Subcutaneous abdominal adipose tissue (tissue), 5 donors: Measurements from ENCODE around the gene ZFHX2.
A peak's percentile ranks its signal among the peaks of the same experiment; 100 is the strongest.

Experiments
- H3K27ac ChIP-seq: one replicate; pipeline ENCODE4 v1.7.0; 2013; ENCODE audit warnings: low read depth, mild to moderate bottlenecking, inconsistent platforms, low read length, moderate library complexity
- H3K27me3 ChIP-seq, 5 donors: one replicate each; pipeline ENCODE4 v1.7.0; 2013; ENCODE audit warnings: low read length in 5 of 5, inconsistent platforms in 1 of 5; ENCODE audit not compliant: control insufficient read depth in 5 of 5, insufficient read depth in 4 of 5
- H3K36me3 ChIP-seq, 5 donors: one replicate each; pipeline ENCODE4 v1.7.0; 2013; ENCODE audit warnings: low read length in 5 of 5; ENCODE audit not compliant: control insufficient read depth in 5 of 5, insufficient read depth in 5 of 5
- H3K4me1 ChIP-seq, 5 donors: one replicate each; pipeline ENCODE4 v1.7.0; 2013; ENCODE audit warnings: low read length in 5 of 5, mild to moderate bottlenecking in 3 of 5, moderate library complexity in 1 of 5; ENCODE audit not compliant: control insufficient read depth in 5 of 5, insufficient read depth in 5 of 5
- H3K4me3 ChIP-seq, 5 donors: one replicate each; pipeline ENCODE4 v1.7.0; 2013; ENCODE audit warnings: low read length in 5 of 5, low read depth in 1 of 5
- H3K9ac ChIP-seq, 5 donors: one replicate each; pipeline ENCODE4 v1.7.0; 2013; ENCODE audit warnings: low read length in 5 of 5, mild to moderate bottlenecking in 4 of 5, moderate library complexity in 3 of 5
- H3K9me3 ChIP-seq, 5 donors: one replicate each; pipeline ENCODE4 v1.7.0; 2013; ENCODE audit warnings: low read length in 5 of 5; ENCODE audit not compliant: control insufficient read depth in 5 of 5
- donor health status: healthy.
- donor health status: healthy.
- donor health status: healthy.
- donor health status: healthy.
- donor health status: healthy.

The ZFHX2 gene

GRCh38 chr14:23572836-23573235 is 21.3 kb upstream of the ZFHX2 start:
- Histone ChIP-seq H3K27me3 (peaks cover 24 to 59% (median 36%) of the 10 kb centered on the region in 5 donors), H3K27ac (no peak overlapping the region)

GRCh38 chr14:23572524-23572828 is 20.9 kb upstream of the ZFHX2 start:
- no peak overlapping the region for H3K4me3 ChIP-seq
- no peaks in the 10 kb centered on the region for H3K36me3 ChIP-seq
- no peak overlapping the region for H3K27ac ChIP-seq
- no peak overlapping the region for H3K9ac ChIP-seq
- peaks cover 24 to 55% (median 32%) of the 10 kb centered on the region in 5 donors for H3K27me3 ChIP-seq
- H3K9me3 ChIP-seq, result no peaks in the 10 kb centered on the region
- peaks cover 0 to 50% (median 18%) of the 10 kb centered on the region in 5 donors for H3K4me1 ChIP-seq

More at GRCh38 chr14:23572836-23573235, 21.3 kb upstream of the ZFHX2 start:
- H3K4me1 ChIP-seq, result peaks cover 0 to 47% (median 15%) of the 10 kb centered on the region in 5 donors
- no peak overlapping the region for H3K9ac ChIP-seq
- no peak overlapping the region for H3K4me3 ChIP-seq
- H3K9me3 ChIP-seq, result no peaks in the 10 kb centered on the region
- H3K36me3 ChIP-seq, result no peaks in the 10 kb centered on the region

- H3K36me3 ChIP-seq, result no peaks in the 10 kb centered on the region
- no peak overlapping the region for H3K9ac ChIP-seq
- no peaks in the 10 kb centered on the region for H3K9me3 ChIP-seq
- H3K4me3 ChIP-seq, result no peak overlapping the region
- peaks cover 20 to 50% (median 29%) of the 10 kb centered on the region in 5 donors for H3K27me3 ChIP-seq
- no peak overlapping the region for H3K27ac ChIP-seq
- peaks cover 0 to 50% (median 20%) of the 10 kb centered on the region in 5 donors for H3K4me1 ChIP-seq
Observed at GRCh38 chr14:23571701-23572523, 20.3 kb upstream of the ZFHX2 start.

- peaks cover 0 to 46% (median 20%) of the 10 kb centered on the region in 5 donors for H3K4me1 ChIP-seq
- no peaks in the 10 kb centered on the region for H3K9me3 ChIP-seq
- no peak overlapping the region for H3K27ac ChIP-seq
- H3K27me3 ChIP-seq, result peaks cover 12 to 40% (median 20%) of the 10 kb centered on the region in 5 donors
- peak overlapping the region in 1 of 5 donors; percentile 10 for H3K9ac ChIP-seq
- peaks cover 0 to 2% (median 0%) of the 10 kb centered on the region in 5 donors for H3K36me3 ChIP-seq
- no peak overlapping the region for H3K4me3 ChIP-seq
Observed at GRCh38 chr14:23570806-23571483, 19.4 kb upstream of the ZFHX2 start.

GRCh38 chr14:23569443-23570151 is 18.0 kb upstream of the ZFHX2 start:
- Histone ChIP-seq H3K4me1 (peaks cover 0 to 46% (median 20%) of the 10 kb centered on the region in 5 donors), H3K27me3 (peaks cover 0 to 29% (median 10%) of the 10 kb centered on the region in 5 donors), H3K9ac (no peak overlapping the region), H3K9me3 (no peaks in the 10 kb centered on the region), H3K27ac (no peak overlapping the region), H3K36me3 (peaks cover 0 to 14% (median 0%) of the 10 kb centered on the region in 5 donors), H3K4me3 (no peak overlapping the region)

GRCh38 chr14:23568600-23569331 is 17.2 kb upstream of the ZFHX2 start:
- Histone ChIP-seq H3K36me3 (peaks cover 0 to 20% (median 3%) of the 10 kb centered on the region in 5 donors), H3K9me3 (no peaks in the 10 kb centered on the region), H3K9ac (no peak overlapping the region), H3K27me3 (peaks cover 0 to 29% (median 10%) of the 10 kb centered on the region in 5 donors), H3K4me1 (peaks cover 0 to 46% (median 20%) of the 10 kb centered on the region in 5 donors), H3K27ac (no peak overlapping the region), H3K4me3 (no peak overlapping the region)

- H3K4me3 ChIP-seq, result peak overlapping the region in 2 of 5 donors; percentile 74 to 86
- H3K27ac ChIP-seq, result no peak overlapping the region
- H3K27me3 ChIP-seq, result peaks cover 0 to 25% (median 10%) of the 10 kb centered on the region in 5 donors
- H3K36me3 ChIP-seq, result peaks cover 0 to 22% (median 4%) of the 10 kb centered on the region in 5 donors
- H3K9me3 ChIP-seq, result no peaks in the 10 kb centered on the region
- peaks cover 0 to 44% (median 20%) of the 10 kb centered on the region in 5 donors for H3K4me1 ChIP-seq
- peak overlapping the region in 4 of 5 donors; percentile 78 to 85 (median 82) for H3K9ac ChIP-seq
Observed at GRCh38 chr14:23568021-23568599, 16.5 kb upstream of the ZFHX2 start.

- peak within 1 kb of the TSS; percentile 61 to 86 (median 75) for H3K4me3 ChIP-seq
- H3K9ac ChIP-seq, result peak within 1 kb of the TSS; percentile 63 to 85 (median 80)
- H3K36me3 ChIP-seq, result peaks cover 0 to 22% (median 4%) of the 10 kb centered on the region in 5 donors
- no peaks in the 10 kb centered on the region for H3K9me3 ChIP-seq
- H3K27me3 ChIP-seq, result peaks cover 0 to 18% (median 7%) of the 10 kb centered on the region in 5 donors
- H3K4me1 ChIP-seq, result peaks cover 0 to 38% (median 20%) of the 10 kb centered on the region in 5 donors
- H3K27ac ChIP-seq, result no peak within 1 kb of the TSS
Observed at GRCh38 chr14:23567186-23568020, 15.8 kb upstream of the ZFHX2 start, which contains the start of gene AP1G2. AP1G2 (minus strand) TSS chr14:23567791; CDS start chr14:23567314, 477 bp downstream.
